ENCODE measurements around the gene IL1RAPL2.

IL1RAPL2 gene

DNA sequence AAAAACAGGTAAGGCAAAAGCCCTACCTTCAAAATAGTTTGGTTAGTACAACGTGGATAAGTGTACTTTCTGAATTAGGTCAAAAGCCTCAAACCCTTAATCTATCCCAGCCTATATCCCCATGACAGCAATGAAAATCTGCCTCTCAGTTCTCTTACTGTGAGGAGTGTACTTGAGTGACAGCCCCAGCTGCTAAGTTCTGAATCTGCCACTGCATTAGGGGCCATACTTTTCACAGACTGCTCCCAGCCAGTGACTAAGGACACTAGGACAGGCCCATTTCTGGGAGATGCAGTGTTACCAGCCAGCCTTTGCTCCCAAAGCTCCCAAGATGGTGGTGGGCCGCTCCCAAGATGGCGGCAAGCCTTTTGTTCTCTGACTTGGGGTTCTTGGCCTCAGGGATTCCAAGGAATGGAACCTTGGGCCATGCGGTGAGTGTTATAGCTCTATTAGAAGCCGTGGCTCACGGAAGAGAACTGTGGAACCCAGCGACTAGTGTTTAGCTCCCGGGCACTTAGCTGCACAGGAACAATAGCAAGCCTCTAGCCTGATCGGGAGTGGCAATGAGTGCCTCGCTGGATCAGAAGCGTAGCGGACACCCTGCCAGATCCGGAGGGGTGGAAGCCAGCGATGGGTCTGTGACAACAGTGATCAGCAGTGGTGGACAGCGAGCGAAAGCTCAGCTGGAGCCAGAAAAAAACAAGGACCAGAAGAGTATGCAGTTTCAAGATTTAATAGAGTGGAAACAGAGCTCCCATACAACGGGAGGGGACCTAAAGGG lies 1080.8 kb downstream of the IL1RAPL2 start:
- Histone ChIP-seq H3K9me3 (ENCODE audit: control insufficient read depth, insufficient read depth, low read depth, low read length) (no peaks in the 10 kb centered on the region), H3K4me1 (ENCODE audit: control insufficient read depth, insufficient read depth, low read length) (no peaks in the 10 kb centered on the region), H3K4me3 (ENCODE audit: low read depth, low read length) (no peak overlapping the region), H3K36me3 (ENCODE audit: control insufficient read depth in 2 of 2, insufficient read depth in 1 of 2, low read length in 2 of 2) (no peaks in the 10 kb centered on the region), H3K27ac (ENCODE audit: extremely low read depth, low read depth, low read length) (no peak overlapping the region)
- ChIA-PET CTCF (interaction anchor here (0.6 kb wide), 1 partner anchor 31 kb away, joined by 3 read pairs; no protein-coding TSS in a partner anchor), POLR2A (no interaction called here)
- TF ChIP-seq ZNF654 (tag by site-specific recombination; IDR thresholded peaks at IDR 0.05; ENCODE audit: low read depth) (no peak), MYNN (tag by site-specific recombination; IDR thresholded peaks at IDR 0.05; ENCODE audit: borderline replicate concordance) (no peak), ZNF776 (tag by site-specific recombination; IDR thresholded peaks at IDR 0.05; ENCODE audit: borderline replicate concordance) (no peak), ZNF211 (tag by site-specific recombination; IDR thresholded peaks at IDR 0.05; ENCODE audit: low read depth) (no peak), SP7 (tag by site-specific recombination; IDR thresholded peaks at IDR 0.05) (no peak), ZNF433 (tag by site-specific recombination; IDR thresholded peaks at IDR 0.05; ENCODE audit: low read depth) (no peak), ZBTB10 (tag by site-specific recombination; IDR thresholded peaks at IDR 0.05) (no peak), ZNF140 (tag by site-specific recombination; IDR thresholded peaks at IDR 0.05) (no peak), ZNF16 (tag by site-specific recombination; IDR thresholded peaks at IDR 0.05; ENCODE audit: low read depth) (no peak)
- TF ChIP-seq, protein P1, sequence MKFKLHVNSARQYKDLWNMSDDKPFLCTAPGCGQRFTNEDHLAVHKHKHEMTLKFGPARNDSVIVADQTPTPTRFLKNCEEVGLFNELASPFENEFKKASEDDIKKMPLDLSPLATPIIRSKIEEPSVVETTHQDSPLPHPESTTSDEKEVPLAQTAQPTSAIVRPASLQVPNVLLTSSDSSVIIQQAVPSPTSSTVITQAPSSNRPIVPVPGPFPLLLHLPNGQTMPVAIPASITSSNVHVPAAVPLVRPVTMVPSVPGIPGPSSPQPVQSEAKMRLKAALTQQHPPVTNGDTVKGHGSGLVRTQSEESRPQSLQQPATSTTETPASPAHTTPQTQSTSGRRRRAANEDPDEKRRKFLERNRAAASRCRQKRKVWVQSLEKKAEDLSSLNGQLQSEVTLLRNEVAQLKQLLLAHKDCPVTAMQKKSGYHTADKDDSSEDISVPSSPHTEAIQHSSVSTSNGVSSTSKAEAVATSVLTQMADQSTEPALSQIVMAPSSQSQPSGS (tag by site-specific recombination; IDR thresholded peaks at IDR 0.05; ENCODE audit: low read depth): no peak

DNA sequence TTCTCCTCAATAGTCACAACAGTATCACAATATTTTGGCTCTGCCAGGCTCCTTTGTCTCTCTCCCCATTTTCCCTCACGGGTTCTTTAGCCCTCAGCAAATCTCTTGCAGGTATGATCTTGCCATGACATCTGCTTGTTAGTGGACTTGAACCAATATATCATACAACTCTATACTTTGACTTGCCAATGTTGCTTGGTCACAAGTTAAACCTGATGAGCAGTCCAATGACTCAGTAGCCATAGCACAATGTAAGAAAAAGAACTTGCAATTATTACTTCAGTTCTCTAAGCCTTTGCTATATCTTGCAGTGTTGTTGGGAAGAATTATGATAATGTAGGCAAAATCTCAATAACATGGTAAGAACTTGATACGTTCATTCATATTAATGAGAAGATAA lies 1081.8 kb downstream of the IL1RAPL2 start:
- POLR2A ChIA-PET: no interaction called here
- CTCF ChIA-PET: interaction anchor here (0.6 kb wide), 1 partner anchor 52 kb away, joined by 4 read pairs; no protein-coding TSS in a partner anchor
- Histone ChIP-seq H3K27ac (ENCODE audit: extremely low read depth, low read depth, low read length) (no peak overlapping the region), H3K4me3 (ENCODE audit: low read depth, low read length) (no peak overlapping the region), H3K9me3 (ENCODE audit: control insufficient read depth, insufficient read depth, low read depth, low read length) (no peaks in the 10 kb centered on the region), H3K4me1 (ENCODE audit: control insufficient read depth, insufficient read depth, low read length) (no peaks in the 10 kb centered on the region), H3K36me3 (ENCODE audit: control insufficient read depth in 2 of 2, insufficient read depth in 1 of 2, low read length in 2 of 2) (no peaks in the 10 kb centered on the region)
- TF ChIP-seq GLI4 (tag by site-specific recombination; IDR thresholded peaks at IDR 0.05): no peak
- TF ChIP-seq, protein P2, sequence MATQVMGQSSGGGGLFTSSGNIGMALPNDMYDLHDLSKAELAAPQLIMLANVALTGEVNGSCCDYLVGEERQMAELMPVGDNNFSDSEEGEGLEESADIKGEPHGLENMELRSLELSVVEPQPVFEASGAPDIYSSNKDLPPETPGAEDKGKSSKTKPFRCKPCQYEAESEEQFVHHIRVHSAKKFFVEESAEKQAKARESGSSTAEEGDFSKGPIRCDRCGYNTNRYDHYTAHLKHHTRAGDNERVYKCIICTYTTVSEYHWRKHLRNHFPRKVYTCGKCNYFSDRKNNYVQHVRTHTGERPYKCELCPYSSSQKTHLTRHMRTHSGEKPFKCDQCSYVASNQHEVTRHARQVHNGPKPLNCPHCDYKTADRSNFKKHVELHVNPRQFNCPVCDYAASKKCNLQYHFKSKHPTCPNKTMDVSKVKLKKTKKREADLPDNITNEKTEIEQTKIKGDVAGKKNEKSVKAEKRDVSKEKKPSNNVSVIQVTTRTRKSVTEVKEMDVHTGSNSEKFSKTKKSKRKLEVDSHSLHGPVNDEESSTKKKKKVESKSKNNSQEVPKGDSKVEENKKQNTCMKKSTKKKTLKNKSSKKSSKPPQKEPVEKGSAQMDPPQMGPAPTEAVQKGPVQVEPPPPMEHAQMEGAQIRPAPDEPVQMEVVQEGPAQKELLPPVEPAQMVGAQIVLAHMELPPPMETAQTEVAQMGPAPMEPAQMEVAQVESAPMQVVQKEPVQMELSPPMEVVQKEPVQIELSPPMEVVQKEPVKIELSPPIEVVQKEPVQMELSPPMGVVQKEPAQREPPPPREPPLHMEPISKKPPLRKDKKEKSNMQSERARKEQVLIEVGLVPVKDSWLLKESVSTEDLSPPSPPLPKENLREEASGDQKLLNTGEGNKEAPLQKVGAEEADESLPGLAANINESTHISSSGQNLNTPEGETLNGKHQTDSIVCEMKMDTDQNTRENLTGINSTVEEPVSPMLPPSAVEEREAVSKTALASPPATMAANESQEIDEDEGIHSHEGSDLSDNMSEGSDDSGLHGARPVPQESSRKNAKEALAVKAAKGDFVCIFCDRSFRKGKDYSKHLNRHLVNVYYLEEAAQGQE (tag by site-specific recombination; IDR thresholded peaks at IDR 0.05): no peak
- TF ChIP-seq, protein P3, sequence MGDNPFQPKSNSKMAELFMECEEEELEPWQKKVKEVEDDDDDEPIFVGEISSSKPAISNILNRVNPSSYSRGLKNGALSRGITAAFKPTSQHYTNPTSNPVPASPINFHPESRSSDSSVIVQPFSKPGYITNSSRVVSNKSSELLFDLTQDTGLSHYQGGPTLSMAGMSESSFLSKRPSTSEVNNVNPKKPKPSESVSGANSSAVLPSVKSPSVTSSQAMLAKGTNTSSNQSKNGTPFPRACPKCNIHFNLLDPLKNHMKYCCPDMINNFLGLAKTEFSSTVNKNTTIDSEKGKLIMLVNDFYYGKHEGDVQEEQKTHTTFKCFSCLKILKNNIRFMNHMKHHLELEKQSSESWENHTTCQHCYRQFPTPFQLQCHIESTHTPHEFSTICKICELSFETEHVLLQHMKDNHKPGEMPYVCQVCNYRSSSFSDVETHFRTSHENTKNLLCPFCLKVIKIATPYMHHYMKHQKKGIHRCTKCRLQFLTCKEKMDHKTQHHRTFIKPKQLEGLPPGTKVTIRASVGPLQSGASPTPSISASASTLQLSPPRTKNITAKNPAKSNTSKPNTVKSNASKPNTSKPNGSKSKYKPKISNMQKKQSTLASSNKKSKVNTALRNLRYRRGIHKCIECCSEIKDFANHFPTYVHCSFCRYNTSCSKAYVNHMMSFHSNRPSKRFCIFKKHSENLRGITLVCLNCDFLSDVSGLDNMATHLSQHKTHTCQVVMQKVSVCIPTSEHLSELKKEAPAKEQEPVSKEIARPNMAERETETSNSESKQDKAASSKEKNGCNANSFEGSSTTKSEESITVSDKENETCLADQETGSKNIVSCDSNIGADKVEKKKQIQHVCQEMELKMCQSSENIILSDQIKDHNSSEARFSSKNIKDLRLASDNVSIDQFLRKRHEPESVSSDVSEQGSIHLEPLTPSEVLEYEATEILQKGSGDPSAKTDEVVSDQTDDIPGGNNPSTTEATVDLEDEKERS (tag by site-specific recombination; IDR thresholded peaks at IDR 0.05): no peak
- TF ChIP-seq WT1 (tag by site-specific recombination; IDR thresholded peaks at IDR 0.05): no peak
- no peak for TF ChIP-seq ZNF48 (tag by site-specific recombination; IDR thresholded peaks at IDR 0.05)
- TF ChIP-seq ZBTB21 (tag by site-specific recombination; IDR thresholded peaks at IDR 0.05): no peak
- no peak for TF ChIP-seq ZBTB17 (tag by site-specific recombination; IDR thresholded peaks at IDR 0.05)
- no peak for TF ChIP-seq TSHZ1 (tag by site-specific recombination; IDR thresholded peaks at IDR 0.05; ENCODE audit: borderline replicate concordance)

Data from HEK293 (cell line).